Measurements from ENCODE around the gene SRC. TPM values are rescaled to one million over a fixed set of nuclear protein-coding genes. Genes with fewer than 3 reads are reported as not detected.

SRC gene
- total RNA-seq, 1 donor from 2014 or later = 64.0 TPM

GRCh38 chr20:37394543-37395409 is 48.8 kb downstream of the SRC start:
- intact Hi-C loops (cut with DNase I) = loop anchor here (10.0 kb wide), 1 partner anchor 140 kb away; no protein-coding TSS in a partner anchor

GRCh38 chr20:37395410-37395797 is 49.5 kb downstream of the SRC start:
- no peaks in the 10 kb centered on the region for H3K4me1 ChIP-seq
- intact Hi-C loops (cut with DNase I) = loop anchor here (10.0 kb wide), 1 partner anchor 139 kb away; no protein-coding TSS in a partner anchor
- H3K27ac ChIP-seq = no peak overlapping the region
- ATAC-seq (no peak), DNase-seq (no peak)
- peaks cover 40% of the 10 kb centered on the region for H3K36me3 ChIP-seq
- H3K27me3 ChIP-seq = no peaks in the 10 kb centered on the region
- H3K9me3 ChIP-seq = no peaks in the 10 kb centered on the region
- no peak for TF ChIP-seq CTCF (IDR thresholded peaks at IDR 0.05)
- no peak overlapping the region for H3K4me3 ChIP-seq

More at GRCh38 chr20:37394543-37395409, 48.8 kb downstream of the SRC start:
- no peak overlapping the region for H3K4me3 ChIP-seq
- ATAC-seq (no peak), DNase-seq (no peak)
- no peaks in the 10 kb centered on the region for H3K27me3 ChIP-seq
- H3K4me1 ChIP-seq = no peaks in the 10 kb centered on the region
- H3K9me3 ChIP-seq = no peaks in the 10 kb centered on the region
- no peak overlapping the region for H3K27ac ChIP-seq
- no peak for TF ChIP-seq CTCF (IDR thresholded peaks at IDR 0.05)
- H3K36me3 ChIP-seq = peaks cover 40% of the 10 kb centered on the region

- Histone ChIP-seq H3K4me3 (no peak overlapping the region), H3K27me3 (no peaks in the 10 kb centered on the region), H3K4me1 (no peaks in the 10 kb centered on the region), H3K27ac (no peak overlapping the region), H3K9me3 (no peaks in the 10 kb centered on the region), H3K36me3 (peaks cover 44% of the 10 kb centered on the region)
- intact Hi-C loops (cut with DNase I) = loop anchor here (10.0 kb wide), 1 partner anchor 139 kb away; no protein-coding TSS in a partner anchor
- TF ChIP-seq CTCF (IDR thresholded peaks at IDR 0.05) = no peak
- DNase-seq (no peak), ATAC-seq (no peak)
Observed at GRCh38 chr20:37395921-37396415, 50.0 kb downstream of the SRC start.

GRCh38 chr20:37396416-37397075 is 50.6 kb downstream of the SRC start:
- no peaks in the 10 kb centered on the region for H3K9me3 ChIP-seq
- H3K27ac ChIP-seq = no peak overlapping the region
- no peak for TF ChIP-seq CTCF (IDR thresholded peaks at IDR 0.05)
- ATAC-seq (no peak), DNase-seq (no peak)
- peaks cover 50% of the 10 kb centered on the region for H3K36me3 ChIP-seq
- H3K27me3 ChIP-seq = no peaks in the 10 kb centered on the region
- intact Hi-C loops (cut with DNase I) = loop anchor here (10.0 kb wide), 1 partner anchor 138 kb away; no protein-coding TSS in a partner anchor
- H3K4me1 ChIP-seq = no peaks in the 10 kb centered on the region
- H3K4me3 ChIP-seq = no peak overlapping the region

- H3K9me3 ChIP-seq = no peaks in the 10 kb centered on the region
- intact Hi-C loops (cut with DNase I) = loop anchor here (10.0 kb wide), 1 partner anchor 137 kb away; no protein-coding TSS in a partner anchor
- ATAC-seq (no peak), DNase-seq (no peak)
- no peak for TF ChIP-seq CTCF (IDR thresholded peaks at IDR 0.05)
- no peaks in the 10 kb centered on the region for H3K27me3 ChIP-seq
- H3K4me1 ChIP-seq = no peaks in the 10 kb centered on the region
- H3K27ac ChIP-seq = no peak overlapping the region
- H3K4me3 ChIP-seq = no peak overlapping the region
- peaks cover 45% of the 10 kb centered on the region for H3K36me3 ChIP-seq
Observed at GRCh38 chr20:37397076-37397953, 51.4 kb downstream of the SRC start.

Data from upper lobe of right lung (tissue), 1 donor.